Measurements from ENCODE around the gene STIM2.
A peak's percentile ranks its signal among the peaks of the same experiment; 100 is the strongest.

The STIM2 gene

GRCh38 chr4:26912069-26912468, 51.4 kb downstream of the STIM2 start:
- no peaks in the 10 kb centered on the region for H3K9me3 Mint-ChIP-seq
- DNase-seq (ENCODE audit: low spot score in 2 of 2) (no peak), ATAC-seq (ENCODE audit: low read depth) (no peak)
- H3K27me3 Mint-ChIP-seq: no peaks in the 10 kb centered on the region
- peaks cover 43% of the 10 kb centered on the region for H3K4me1 Mint-ChIP-seq
- no peak overlapping the region for H3K4me3 Mint-ChIP-seq
- H3K36me3 Mint-ChIP-seq: no peaks in the 10 kb centered on the region
- H3K27ac Mint-ChIP-seq: no peak overlapping the region

GRCh38 chr4:26912810-26913209, 52.2 kb downstream of the STIM2 start:
- no peaks in the 10 kb centered on the region for H3K36me3 Mint-ChIP-seq
- H3K4me3 Mint-ChIP-seq: peak overlapping the region; percentile 21
- peaks cover 44% of the 10 kb centered on the region for H3K4me1 Mint-ChIP-seq
- DNase-seq (ENCODE audit: low spot score in 2 of 2) (no peak), ATAC-seq (ENCODE audit: low read depth) (peak; percentile 29)
- no peaks in the 10 kb centered on the region for H3K9me3 Mint-ChIP-seq
- peak overlapping the region; percentile 82 for H3K27ac Mint-ChIP-seq
- no peaks in the 10 kb centered on the region for H3K27me3 Mint-ChIP-seq

GRCh38 chr4:26916195-26916594, 55.6 kb downstream of the STIM2 start:
- no peaks in the 10 kb centered on the region for H3K27me3 Mint-ChIP-seq
- no peak for DNase-seq (ENCODE audit: low spot score in 2 of 2)

GRCh38 chr4:26930964-26931363, 70.3 kb downstream of the STIM2 start:
- Mint-ChIP-seq H3K4me3 (no peak overlapping the region), H3K27me3 (no peaks in the 10 kb centered on the region), H3K36me3 (peaks cover 8% of the 10 kb centered on the region), H3K27ac (peak overlapping the region; percentile 90), H3K4me1 (peaks cover 29% of the 10 kb centered on the region), H3K9me3 (no peaks in the 10 kb centered on the region)
- no peak for DNase-seq (ENCODE audit: low spot score in 2 of 2)
- peak; percentile 24 for ATAC-seq (ENCODE audit: low read depth)

More at GRCh38 chr4:26916195-26916594, 55.6 kb downstream of the STIM2 start:
- peaks cover 17% of the 10 kb centered on the region for H3K36me3 Mint-ChIP-seq
- H3K4me1 Mint-ChIP-seq: peaks cover 38% of the 10 kb centered on the region
- peak overlapping the region; percentile 64 for H3K27ac Mint-ChIP-seq
- no peaks in the 10 kb centered on the region for H3K9me3 Mint-ChIP-seq
- no peak overlapping the region for H3K4me3 Mint-ChIP-seq
- ATAC-seq (ENCODE audit: low read depth): peak; percentile 55

- peak overlapping the region; percentile 90 for H3K27ac Mint-ChIP-seq
- no peak for ATAC-seq (ENCODE audit: low read depth)
- no peaks in the 10 kb centered on the region for H3K9me3 Mint-ChIP-seq
- H3K36me3 Mint-ChIP-seq: peaks cover 8% of the 10 kb centered on the region
- H3K4me3 Mint-ChIP-seq: no peak overlapping the region
- peaks cover 34% of the 10 kb centered on the region for H3K4me1 Mint-ChIP-seq
- DNase-seq (ENCODE audit: low spot score in 2 of 2): no peak
- no peaks in the 10 kb centered on the region for H3K27me3 Mint-ChIP-seq
Observed at GRCh38 chr4:26931451-26931850, 70.8 kb downstream of the STIM2 start.

GRCh38 chr4:26931966-26932365, 71.3 kb downstream of the STIM2 start:
- ATAC-seq (ENCODE audit: low read depth) (no peak), DNase-seq (ENCODE audit: low spot score in 2 of 2) (no peak)
- peaks cover 39% of the 10 kb centered on the region for H3K4me1 Mint-ChIP-seq
- H3K4me3 Mint-ChIP-seq: no peak overlapping the region
- H3K36me3 Mint-ChIP-seq: peaks cover 8% of the 10 kb centered on the region
- no peak overlapping the region for H3K27ac Mint-ChIP-seq
- H3K9me3 Mint-ChIP-seq: no peaks in the 10 kb centered on the region
- H3K27me3 Mint-ChIP-seq: no peaks in the 10 kb centered on the region

GRCh38 chr4:26935397-26935796, 74.8 kb downstream of the STIM2 start:
- Mint-ChIP-seq H3K27ac (peak overlapping the region; percentile 87), H3K9me3 (no peaks in the 10 kb centered on the region), H3K4me1 (peaks cover 50% of the 10 kb centered on the region), H3K4me3 (no peak overlapping the region), H3K27me3 (no peaks in the 10 kb centered on the region), H3K36me3 (peaks cover 7% of the 10 kb centered on the region)
- DNase-seq (ENCODE audit: low spot score in 2 of 2) (no peak), ATAC-seq (ENCODE audit: low read depth) (no peak)

- ATAC-seq (ENCODE audit: low read depth): no peak
- peak overlapping the region; percentile 87 for H3K27ac Mint-ChIP-seq
Observed at GRCh38 chr4:26936284-26937065, 75.8 kb downstream of the STIM2 start.

GRCh38 chr4:26937139-26937538, 76.5 kb downstream of the STIM2 start:
- Mint-ChIP-seq H3K4me1 (peaks cover 51% of the 10 kb centered on the region), H3K9me3 (no peaks in the 10 kb centered on the region), H3K4me3 (no peak overlapping the region), H3K36me3 (peaks cover 7% of the 10 kb centered on the region), H3K27me3 (no peaks in the 10 kb centered on the region), H3K27ac (no peak overlapping the region)
- peak in 1 of 2 donors; percentile 8 for DNase-seq (ENCODE audit: low spot score in 2 of 2)
- ATAC-seq (ENCODE audit: low read depth): peak; percentile 91

More at GRCh38 chr4:26936284-26937065, 75.8 kb downstream of the STIM2 start:
- Mint-ChIP-seq H3K4me1 (peaks cover 51% of the 10 kb centered on the region), H3K4me3 (no peak overlapping the region), H3K36me3 (peaks cover 5% of the 10 kb centered on the region), H3K9me3 (no peaks in the 10 kb centered on the region), H3K27me3 (no peaks in the 10 kb centered on the region)
- DNase-seq (ENCODE audit: low spot score in 2 of 2): no peak

- Mint-ChIP-seq H3K36me3 (peaks cover 9% of the 10 kb centered on the region), H3K4me1 (peaks cover 54% of the 10 kb centered on the region), H3K27me3 (no peaks in the 10 kb centered on the region), H3K27ac (no peak overlapping the region), H3K4me3 (no peak overlapping the region), H3K9me3 (no peaks in the 10 kb centered on the region)
- DNase-seq (ENCODE audit: low spot score in 2 of 2) (no peak), ATAC-seq (ENCODE audit: low read depth) (no peak)
Observed at GRCh38 chr4:26937567-26937966, 76.9 kb downstream of the STIM2 start.

- H3K4me1 Mint-ChIP-seq: peaks cover 56% of the 10 kb centered on the region
- H3K9me3 Mint-ChIP-seq: no peaks in the 10 kb centered on the region
- no peak for DNase-seq (ENCODE audit: low spot score in 2 of 2)
- no peaks in the 10 kb centered on the region for H3K27me3 Mint-ChIP-seq
- ATAC-seq (ENCODE audit: low read depth): no peak
- H3K4me3 Mint-ChIP-seq: no peak overlapping the region
- peaks cover 9% of the 10 kb centered on the region for H3K36me3 Mint-ChIP-seq
- H3K27ac Mint-ChIP-seq: no peak overlapping the region
Observed at GRCh38 chr4:26938516-26938915, 77.9 kb downstream of the STIM2 start.

GRCh38 chr4:26941951-26942350, 81.3 kb downstream of the STIM2 start:
- peak overlapping the region; percentile 54 for H3K27ac Mint-ChIP-seq

GRCh38 chr4:26942871-26943270, 82.2 kb downstream of the STIM2 start:
- Mint-ChIP-seq H3K4me3 (no peak overlapping the region), H3K4me1 (peaks cover 49% of the 10 kb centered on the region), H3K36me3 (peaks cover 18% of the 10 kb centered on the region), H3K9me3 (peaks cover 3% of the 10 kb centered on the region), H3K27me3 (no peaks in the 10 kb centered on the region), H3K27ac (peak overlapping the region; percentile 54)
- DNase-seq (ENCODE audit: low spot score in 2 of 2) (no peak), ATAC-seq (ENCODE audit: low read depth) (no peak)

More at GRCh38 chr4:26941951-26942350, 81.3 kb downstream of the STIM2 start:
- Mint-ChIP-seq H3K27me3 (no peaks in the 10 kb centered on the region), H3K4me1 (peaks cover 53% of the 10 kb centered on the region), H3K9me3 (peaks cover 3% of the 10 kb centered on the region), H3K36me3 (peaks cover 18% of the 10 kb centered on the region), H3K4me3 (no peak overlapping the region)
- ATAC-seq (ENCODE audit: low read depth): no peak
- DNase-seq (ENCODE audit: low spot score in 2 of 2): no peak

- Mint-ChIP-seq H3K4me1 (peaks cover 53% of the 10 kb centered on the region), H3K27ac (no peak overlapping the region), H3K27me3 (no peaks in the 10 kb centered on the region)
Observed at GRCh38 chr4:26943391-26943790, 82.8 kb downstream of the STIM2 start.

GRCh38 chr4:26945794-26946193, 85.2 kb downstream of the STIM2 start:
- Mint-ChIP-seq H3K27ac (no peak overlapping the region), H3K36me3 (peaks cover 22% of the 10 kb centered on the region), H3K27me3 (no peaks in the 10 kb centered on the region), H3K4me1 (peaks cover 39% of the 10 kb centered on the region), H3K9me3 (peaks cover 5% of the 10 kb centered on the region), H3K4me3 (no peak overlapping the region)
- DNase-seq (ENCODE audit: low spot score in 2 of 2) (no peak), ATAC-seq (ENCODE audit: low read depth) (no peak)

More at GRCh38 chr4:26943391-26943790, 82.8 kb downstream of the STIM2 start:
- no peak overlapping the region for H3K4me3 Mint-ChIP-seq
- peaks cover 22% of the 10 kb centered on the region for H3K36me3 Mint-ChIP-seq
- H3K9me3 Mint-ChIP-seq: peaks cover 3% of the 10 kb centered on the region
- DNase-seq (ENCODE audit: low spot score in 2 of 2) (no peak), ATAC-seq (ENCODE audit: low read depth) (no peak)

Data from memory B cell (primary cell).